HCT116 (cell line): ENCODE data around the gene PUM1.

Source experiments
- ATF3 ChIP-seq: IDR thresholded peaks from 2 replicates; pipeline ENCODE4 v1.6.1; 2012
- CEBPB ChIP-seq: IDR thresholded peaks from 2 replicates; pipeline ENCODE4 v1.6.1; 2012; ENCODE audit warnings: low read depth
- CTCF ChIP-seq, 3 experiments: fragments of 200-600 bp in 1 of 3; sonication (generic) in 1 of 3; IDR thresholded peaks in 2 of 3; conservative IDR thresholded peaks in 1 of 3; 2 replicates each; pipeline ENCODE4 v1.5.1; 2012 to 2017; ENCODE audit warnings: low read depth in 2 of 3, low read length in 2 of 3, antibody characterized with exemption in 1 of 3, borderline replicate concordance in 1 of 3, control low read depth in 1 of 3, mild to moderate bottlenecking in 1 of 3, mixed read lengths in 1 of 3, mixed run types in 1 of 3, moderate library complexity in 1 of 3; ENCODE audit not compliant: insufficient read depth in 1 of 3
- EGR1 ChIP-seq: IDR thresholded peaks from 2 replicates; pipeline ENCODE4 v1.6.1; 2012; ENCODE audit warnings: low read depth
- ELF1 ChIP-seq: IDR thresholded peaks from 2 replicates; pipeline ENCODE4 v1.6.1; 2012; ENCODE audit warnings: low read depth, borderline replicate concordance
- FOSL1 ChIP-seq: IDR thresholded peaks from 2 replicates; pipeline ENCODE4 v1.6.1; 2012; ENCODE audit warnings: low read depth
- POLR2A ChIP-seq: IDR thresholded peaks from 2 replicates; pipeline ENCODE4 v1.7.0; 2011; ENCODE audit warnings: borderline replicate concordance; ENCODE audit not compliant: insufficient read depth, insufficient read length; ENCODE audit errors: extremely low read depth
- POLR2AphosphoS5 ChIP-seq: IDR thresholded peaks from 2 replicates; pipeline ENCODE4 v1.6.1; 2011; ENCODE audit warnings: mild to moderate bottlenecking, low read depth, low read length, moderate library complexity
- SP1 ChIP-seq: IDR thresholded peaks from 2 replicates; pipeline ENCODE4 v1.6.1; 2012; ENCODE audit warnings: low read depth
- SRF ChIP-seq: IDR thresholded peaks from 2 replicates; pipeline ENCODE4 v1.6.1; 2012; ENCODE audit warnings: low read depth
- YY1 ChIP-seq: IDR thresholded peaks from 2 replicates; pipeline ENCODE4 v1.6.1; 2011; ENCODE audit warnings: low read length, low read depth, moderate library complexity, mild to moderate bottlenecking; ENCODE audit not compliant: insufficient replicate concordance; ENCODE audit errors: extremely low read depth
- ZNF274 ChIP-seq: fragments of 200-500 bp; sonication (Bioruptor generic); IDR thresholded peaks from 2 replicates; pipeline ENCODE4 v1.6.1; 2014; ENCODE audit warnings: mild to moderate bottlenecking, low read depth, low read length, inconsistent platforms

- no peak for TF ChIP-seq FOSL1
- no peak for TF ChIP-seq YY1
- TF ChIP-seq CTCF (IDR thresholded peaks at IDR 0.05 in 2 of 3, conservative IDR thresholded peaks at IDR 0.05 in 1 of 3; ENCODE audit: borderline replicate concordance in 1 of 3, insufficient read depth in 1 of 3, low read depth in 2 of 3, low read length in 2 of 3) = no peak
- TF ChIP-seq EGR1 = no peak
- no peak for TF ChIP-seq ELF1
- no peak for TF ChIP-seq CEBPB
- TF ChIP-seq ZNF274 = no peak
- TF ChIP-seq POLR2AphosphoS5 = no peak
- TF ChIP-seq SRF = no peak
- no peak for TF ChIP-seq ATF3
- TF ChIP-seq SP1 = no peak
- TF ChIP-seq POLR2A = no peak
Observed at GRCh38 chr1:30990591-30990990, 74.9 kb downstream of the PUM1 start.
